HG03108 (cell line): ENCODE data around the gene ZC2HC1C.

Experiments
- ATAC-seq: cut with Tn5 transposase; IDR thresholded peaks from one replicate; pipeline ENCODE4 v1.9.1; 2021; ENCODE audit warnings: moderate library complexity; ENCODE audit not compliant: unreplicated experiment

ZC2HC1C gene

GRCh38 chr14:75128596-75128990 is 59.2 kb downstream of the ZC2HC1C start:
- no peak for ATAC-seq
